Measurements from ENCODE around the gene CDKN1C.

Gene CDKN1C

GRCh38 chr11:2881076-2881980 lies 4.2 kb downstream of the CDKN1C start:
- H3K4me2 ChIP-seq (ENCODE audit: low read length) = no peak overlapping the region
- no peak overlapping the region for H3K4me3 ChIP-seq (ENCODE audit: low read depth, low read length)
- H3K27ac ChIP-seq = no peak overlapping the region
- no peaks in the 10 kb centered on the region for H3K27me3 ChIP-seq (ENCODE audit: control insufficient read depth, insufficient read depth, low read length)
- no peaks in the 10 kb centered on the region for H3K9me3 ChIP-seq (ENCODE audit: control insufficient read depth, low read length)
- no peaks in the 10 kb centered on the region for H3K79me2 ChIP-seq
- H2AFZ ChIP-seq = no peak overlapping the region
- H3K9ac ChIP-seq = no peak overlapping the region
- no peaks in the 10 kb centered on the region for H3K4me1 ChIP-seq
- H3K36me3 ChIP-seq (ENCODE audit: control insufficient read depth, insufficient read depth, low read length) = no peaks in the 10 kb centered on the region
- TF ChIP-seq CTCF (IDR thresholded peaks at IDR 0.05) = no peak

- H3K4me3 ChIP-seq (ENCODE audit: low read depth, low read length) = no peak overlapping the region
- no peaks in the 10 kb centered on the region for H3K4me1 ChIP-seq
- no peaks in the 10 kb centered on the region for H3K27me3 ChIP-seq (ENCODE audit: control insufficient read depth, insufficient read depth, low read length)
- no peaks in the 10 kb centered on the region for H3K9me3 ChIP-seq (ENCODE audit: control insufficient read depth, low read length)
- no peak overlapping the region for H3K27ac ChIP-seq
- TF ChIP-seq CTCF (IDR thresholded peaks at IDR 0.05) = no peak
- no peak overlapping the region for H2AFZ ChIP-seq
- H3K36me3 ChIP-seq (ENCODE audit: control insufficient read depth, insufficient read depth, low read length) = no peaks in the 10 kb centered on the region
- no peak overlapping the region for H3K4me2 ChIP-seq (ENCODE audit: low read length)
- no peaks in the 10 kb centered on the region for H3K79me2 ChIP-seq
- no peak overlapping the region for H3K9ac ChIP-seq
Measured at GRCh38 chr11:2880646-2881045, 4.9 kb downstream of the CDKN1C start.

- no peak overlapping the region for H3K4me2 ChIP-seq (ENCODE audit: low read length)
- H3K27me3 ChIP-seq (ENCODE audit: control insufficient read depth, insufficient read depth, low read length) = no peaks in the 10 kb centered on the region
- no peaks in the 10 kb centered on the region for H3K4me1 ChIP-seq
- no peaks in the 10 kb centered on the region for H3K9me3 ChIP-seq (ENCODE audit: control insufficient read depth, low read length)
- no peak for TF ChIP-seq CTCF (IDR thresholded peaks at IDR 0.05)
- no peaks in the 10 kb centered on the region for H3K79me2 ChIP-seq
- no peak overlapping the region for H3K27ac ChIP-seq
- no peaks in the 10 kb centered on the region for H3K36me3 ChIP-seq (ENCODE audit: control insufficient read depth, insufficient read depth, low read length)
- H3K9ac ChIP-seq = no peak overlapping the region
- H3K4me3 ChIP-seq (ENCODE audit: low read depth, low read length) = no peak overlapping the region
- no peak overlapping the region for H2AFZ ChIP-seq
Measured at GRCh38 chr11:2878782-2879181, 6.8 kb downstream of the CDKN1C start.

- no peak overlapping the region for H2AFZ ChIP-seq
- no peaks in the 10 kb centered on the region for H3K4me1 ChIP-seq
- no peak for TF ChIP-seq CTCF (IDR thresholded peaks at IDR 0.05)
- no peaks in the 10 kb centered on the region for H3K27me3 ChIP-seq (ENCODE audit: control insufficient read depth, insufficient read depth, low read length)
- H3K36me3 ChIP-seq (ENCODE audit: control insufficient read depth, insufficient read depth, low read length) = no peaks in the 10 kb centered on the region
- H3K79me2 ChIP-seq = no peaks in the 10 kb centered on the region
- H3K9ac ChIP-seq = no peak overlapping the region
- H3K27ac ChIP-seq = no peak overlapping the region
- H3K4me3 ChIP-seq (ENCODE audit: low read depth, low read length) = no peak overlapping the region
- no peaks in the 10 kb centered on the region for H3K9me3 ChIP-seq (ENCODE audit: control insufficient read depth, low read length)
- no peak overlapping the region for H3K4me2 ChIP-seq (ENCODE audit: low read length)
Measured at GRCh38 chr11:2877474-2877873, 8.1 kb downstream of the CDKN1C start.

GRCh38 chr11:2874963-2875362 lies 10.6 kb downstream of the CDKN1C start:
- H3K4me2 ChIP-seq (ENCODE audit: low read length) = no peak overlapping the region
- no peaks in the 10 kb centered on the region for H3K27me3 ChIP-seq (ENCODE audit: control insufficient read depth, insufficient read depth, low read length)
- no peak for TF ChIP-seq CTCF (IDR thresholded peaks at IDR 0.05)
- H3K4me1 ChIP-seq = no peaks in the 10 kb centered on the region
- no peak overlapping the region for H2AFZ ChIP-seq
- H3K79me2 ChIP-seq = no peaks in the 10 kb centered on the region
- no peak overlapping the region for H3K4me3 ChIP-seq (ENCODE audit: low read depth, low read length)
- H3K9me3 ChIP-seq (ENCODE audit: control insufficient read depth, low read length) = no peaks in the 10 kb centered on the region
- H3K9ac ChIP-seq = no peak overlapping the region
- no peak overlapping the region for H3K27ac ChIP-seq
- no peaks in the 10 kb centered on the region for H3K36me3 ChIP-seq (ENCODE audit: control insufficient read depth, insufficient read depth, low read length)
